ENCODE data around the gene JUNB. TPM values are rescaled to one million over a fixed set of nuclear protein-coding genes. Genes with fewer than 3 reads are reported as not detected.

JUNB gene
- total and polyA plus RNA-seq, 10 of the 15 experiments (the other 5 are each of a cell fraction or from before 2014, with no cell fraction given), result 0.55 to 144 (median 68.3) TPM

DNA sequence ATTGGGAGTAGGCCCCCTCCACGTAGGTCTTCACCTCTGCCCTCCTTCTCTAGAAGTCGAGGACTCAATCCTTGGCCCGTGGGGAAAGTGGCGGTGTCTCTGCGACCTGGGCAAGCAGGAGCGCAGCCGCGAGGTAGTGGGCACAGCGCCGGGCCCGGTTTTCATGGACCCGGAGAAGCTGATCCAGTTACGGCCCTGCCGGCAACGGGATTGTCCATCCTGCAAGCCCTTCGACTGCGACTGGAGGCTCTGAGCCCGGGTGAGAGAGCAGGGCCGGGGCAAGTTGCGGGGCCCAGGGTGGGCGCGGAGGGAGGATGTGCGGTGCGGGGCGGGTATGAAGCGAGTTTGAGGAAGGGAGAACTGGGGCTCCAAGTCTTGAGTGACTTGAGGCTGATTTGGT is 12.8 kb downstream of the JUNB start:
- no TSS peak for BruUV-seq (replicated peaks)
- no peaks in the 10 kb centered on the region for H3K9me3 ChIP-seq (replicated peaks; ENCODE audit: control insufficient read depth, insufficient read depth, low read length)
- ChIA-PET SMC1A (ENCODE audit: uncharacterized antibody, unreplicated experiment) (interaction anchor here (0.9 kb wide), 1 partner anchor 42 kb away, joined by 3 read pairs; no protein-coding TSS in a partner anchor), POLR2A (interaction anchor here (0.7 to 0.9 kb wide), 2 partner anchors 9 to 1918 kb away, joined by 5 read pairs; no protein-coding TSS in a partner anchor), CTCF (interaction anchor here (1.1 to 12.9 kb wide), 3 partner anchors 26 to 41 kb away, joined by 3 to 426 read pairs (median 18); no protein-coding TSS in a partner anchor), RAD21 (ENCODE audit: unreplicated experiment) (no interaction called here)
- peaks cover 0 to 1% of the 10 kb centered on the region in 2 experiments; a peak in 3 of 4 replicates for H3K36me3 ChIP-seq (ENCODE audit: control insufficient read depth in 2 of 2, insufficient read depth in 2 of 2, low read length in 1 of 2)
- WGBS (ENCODE audit: insufficient coverage, insufficient replicate concordance, low lambda C conversion rate, missing lambda C conversion rate), result 71% methylated on average over 19 of the region's 26 CpGs
- no peak overlapping the region for H3K9ac ChIP-seq (ENCODE audit: control insufficient read depth, insufficient read depth, low read length)
- FAIRE-seq (no peak), DNase-seq (ENCODE audit: low read depth, low spot score) (no peak), ATAC-seq (no peak)
- H3K79me2 ChIP-seq (ENCODE audit: control insufficient read depth, insufficient read depth, low read length), result peaks cover 20% of the 10 kb centered on the region
- H3K4me2 ChIP-seq (ENCODE audit: control insufficient read depth, insufficient read depth), result no peak overlapping the region
- H2AFZ ChIP-seq (ENCODE audit: control insufficient read depth, low read depth, low read length), result no peak overlapping the region
- in situ Hi-C loops (cut with MboI) (no loop called here), intact Hi-C loops (cut with micrococcal nuclease; ENCODE audit: unreplicated experiment) (no loop called here)
- H3K27me3 ChIP-seq (replicated peaks in 1 of 2; ENCODE audit: control insufficient read depth in 2 of 2, insufficient read depth in 2 of 2, low read length in 1 of 2), result no peaks in the 10 kb centered on the region
- no peak overlapping the region for H3K27ac ChIP-seq (ENCODE audit: control insufficient read depth, insufficient read depth)
- no peak overlapping the region for H3K4me3 ChIP-seq
- no peaks in the 10 kb centered on the region for H4K20me1 ChIP-seq (ENCODE audit: control insufficient read depth, insufficient read depth)
- H3K4me1 ChIP-seq (ENCODE audit: control insufficient read depth, insufficient read depth, low read length), result peaks cover 19% of the 10 kb centered on the region
- TF ChIP-seq RFX5 (IDR thresholded peaks at IDR 0.05; ENCODE audit: low read depth, low read length) (no peak), POU2F2 (IDR thresholded peaks at IDR 0.05; ENCODE audit: borderline replicate concordance, low read depth, low read length) (no peak), SMC3 (IDR thresholded peaks at IDR 0.05; ENCODE audit: borderline replicate concordance, low read length) (no peak), NR2C2 (IDR thresholded peaks at IDR 0.05; ENCODE audit: borderline replicate concordance, control insufficient read depth, insufficient read length, low read depth) (no peak), RUNX3 (IDR thresholded peaks at IDR 0.05; ENCODE audit: low read length) (no peak), MYC (IDR thresholded peaks at IDR 0.05; ENCODE audit: insufficient read depth, insufficient read length, insufficient replicate concordance, low read length, severe bottlenecking) (no peak), BCL11A (IDR thresholded peaks at IDR 0.05; ENCODE audit: low read depth, low read length) (no peak), ASH2L (IDR thresholded peaks at IDR 0.05; ENCODE audit: borderline replicate concordance, low read depth) (no peak), POLR2AphosphoS5 (IDR thresholded peaks at IDR 0.05; ENCODE audit: low read length) (no peak), CBX5 (IDR thresholded peaks at IDR 0.05; ENCODE audit: low read depth) (no peak), NR2C1 (IDR thresholded peaks at IDR 0.05) (no peak), IKZF1 (conservative IDR thresholded peaks at IDR 0.05) (no peak)
- TF ChIP-seq, protein P1, sequence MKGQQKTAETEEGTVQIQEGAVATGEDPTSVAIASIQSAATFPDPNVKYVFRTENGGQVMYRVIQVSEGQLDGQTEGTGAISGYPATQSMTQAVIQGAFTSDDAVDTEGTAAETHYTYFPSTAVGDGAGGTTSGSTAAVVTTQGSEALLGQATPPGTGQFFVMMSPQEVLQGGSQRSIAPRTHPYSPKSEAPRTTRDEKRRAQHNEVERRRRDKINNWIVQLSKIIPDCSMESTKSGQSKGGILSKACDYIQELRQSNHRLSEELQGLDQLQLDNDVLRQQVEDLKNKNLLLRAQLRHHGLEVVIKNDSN (IDR thresholded peaks at IDR 0.05; ENCODE audit: borderline replicate concordance, extremely low read length, insufficient read depth, low read depth, low read length), result no peak
- TF ChIP-seq, protein P2, sequence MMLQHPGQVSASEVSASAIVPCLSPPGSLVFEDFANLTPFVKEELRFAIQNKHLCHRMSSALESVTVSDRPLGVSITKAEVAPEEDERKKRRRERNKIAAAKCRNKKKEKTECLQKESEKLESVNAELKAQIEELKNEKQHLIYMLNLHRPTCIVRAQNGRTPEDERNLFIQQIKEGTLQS (IDR thresholded peaks at IDR 0.05; ENCODE audit: borderline replicate concordance, extremely low read depth, low read depth, low read length), result no peak
- TF ChIP-seq, protein P3, sequence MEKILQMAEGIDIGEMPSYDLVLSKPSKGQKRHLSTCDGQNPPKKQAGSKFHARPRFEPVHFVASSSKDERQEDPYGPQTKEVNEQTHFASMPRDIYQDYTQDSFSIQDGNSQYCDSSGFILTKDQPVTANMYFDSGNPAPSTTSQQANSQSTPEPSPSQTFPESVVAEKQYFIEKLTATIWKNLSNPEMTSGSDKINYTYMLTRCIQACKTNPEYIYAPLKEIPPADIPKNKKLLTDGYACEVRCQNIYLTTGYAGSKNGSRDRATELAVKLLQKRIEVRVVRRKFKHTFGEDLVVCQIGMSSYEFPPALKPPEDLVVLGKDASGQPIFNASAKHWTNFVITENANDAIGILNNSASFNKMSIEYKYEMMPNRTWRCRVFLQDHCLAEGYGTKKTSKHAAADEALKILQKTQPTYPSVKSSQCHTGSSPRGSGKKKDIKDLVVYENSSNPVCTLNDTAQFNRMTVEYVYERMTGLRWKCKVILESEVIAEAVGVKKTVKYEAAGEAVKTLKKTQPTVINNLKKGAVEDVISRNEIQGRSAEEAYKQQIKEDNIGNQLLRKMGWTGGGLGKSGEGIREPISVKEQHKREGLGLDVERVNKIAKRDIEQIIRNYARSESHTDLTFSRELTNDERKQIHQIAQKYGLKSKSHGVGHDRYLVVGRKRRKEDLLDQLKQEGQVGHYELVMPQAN (conservative IDR thresholded peaks at IDR 0.05), result no peak
- TF ChIP-seq, protein P4, sequence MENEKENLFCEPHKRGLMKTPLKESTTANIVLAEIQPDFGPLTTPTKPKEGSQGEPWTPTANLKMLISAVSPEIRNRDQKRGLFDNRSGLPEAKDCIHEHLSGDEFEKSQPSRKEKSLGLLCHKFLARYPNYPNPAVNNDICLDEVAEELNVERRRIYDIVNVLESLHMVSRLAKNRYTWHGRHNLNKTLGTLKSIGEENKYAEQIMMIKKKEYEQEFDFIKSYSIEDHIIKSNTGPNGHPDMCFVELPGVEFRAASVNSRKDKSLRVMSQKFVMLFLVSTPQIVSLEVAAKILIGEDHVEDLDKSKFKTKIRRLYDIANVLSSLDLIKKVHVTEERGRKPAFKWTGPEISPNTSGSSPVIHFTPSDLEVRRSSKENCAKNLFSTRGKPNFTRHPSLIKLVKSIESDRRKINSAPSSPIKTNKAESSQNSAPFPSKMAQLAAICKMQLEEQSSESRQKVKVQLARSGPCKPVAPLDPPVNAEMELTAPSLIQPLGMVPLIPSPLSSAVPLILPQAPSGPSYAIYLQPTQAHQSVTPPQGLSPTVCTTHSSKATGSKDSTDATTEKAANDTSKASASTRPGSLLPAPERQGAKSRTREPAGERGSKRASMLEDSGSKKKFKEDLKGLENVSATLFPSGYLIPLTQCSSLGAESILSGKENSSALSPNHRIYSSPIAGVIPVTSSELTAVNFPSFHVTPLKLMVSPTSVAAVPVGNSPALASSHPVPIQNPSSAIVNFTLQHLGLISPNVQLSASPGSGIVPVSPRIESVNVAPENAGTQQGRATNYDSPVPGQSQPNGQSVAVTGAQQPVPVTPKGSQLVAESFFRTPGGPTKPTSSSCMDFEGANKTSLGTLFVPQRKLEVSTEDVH (IDR thresholded peaks at IDR 0.05; ENCODE audit: low read depth, partially characterized antibody), result no peak

Measured in GM12878 (cell line).